MG63 (cell line): ENCODE results near the gene B3GNT8. TPM values are rescaled to one million over a fixed set of nuclear protein-coding genes. Genes with fewer than 3 reads are reported as not detected.
"Not testable (repeated sequence)": the region's sequence is repeated elsewhere in the genome, so short reads cannot be mapped to it uniquely, and the experiment has no call there.

ENCODE experiments used
- DNase-seq: peaks from one replicate; pipeline ENCODE4 v3.0.0-alpha.2; 2020
- H3K27me3 ChIP-seq: fragments of 250-450 bp; sonication (Bioruptor Pico); 2 replicates; pipeline ENCODE4 v1.5.1; 2020; ENCODE audit warnings: mild to moderate bottlenecking, moderate library complexity
- H3K36me3 ChIP-seq: fragments of 250-450 bp; sonication (Bioruptor Pico); 2 replicates; pipeline ENCODE4 v1.5.1; 2020; ENCODE audit warnings: mild to moderate bottlenecking, moderate library complexity
- H3K4me3 ChIP-seq: fragments of 250-450 bp; sonication (Bioruptor Pico); 2 replicates; pipeline ENCODE4 v1.5.1; 2020; ENCODE audit warnings: mild to moderate bottlenecking, moderate library complexity
- H3K9me3 ChIP-seq: fragments of 250-450 bp; sonication (Bioruptor Pico); 2 replicates; pipeline ENCODE4 v1.5.1; 2020; ENCODE audit warnings: mild to moderate bottlenecking, moderate library complexity
- total RNA-seq: library from RNA; depleted of rRNA; stranded (reverse); fragments of >200 nt; shearing (Covaris generic); gene quantifications from 2 replicates; pipeline ENCODE4 v1.2.3, GENCODE V29; 2014; ENCODE audit warnings: low replicate concordance

B3GNT8 gene
- total RNA-seq, 1 experiment from 2014 or later, result not detected

- no peak for DNase-seq
- Histone ChIP-seq H3K4me3 (no peak overlapping the region), H3K27me3 (no peaks in the 10 kb centered on the region), H3K36me3 (peaks cover 13% of the 10 kb centered on the region), H3K9me3 (no peaks in the 10 kb centered on the region)
Measured at GRCh38 chr19:41408256-41408655, 18.9 kb downstream of the B3GNT8 start.

- no peak overlapping the region for H3K4me3 ChIP-seq
- H3K27me3 ChIP-seq, result no peaks in the 10 kb centered on the region
- DNase-seq, result no peak
- no peaks in the 10 kb centered on the region for H3K9me3 ChIP-seq
- H3K36me3 ChIP-seq, result peaks cover 9% of the 10 kb centered on the region
Measured at GRCh38 chr19:41407271-41407670, 19.9 kb downstream of the B3GNT8 start.

GRCh38 chr19:41405776-41406175 lies 21.4 kb downstream of the B3GNT8 start:
- Histone ChIP-seq H3K27me3 (no peaks in the 10 kb centered on the region), H3K9me3 (no peaks in the 10 kb centered on the region), H3K4me3 (no peak overlapping the region), H3K36me3 (peaks cover 3% of the 10 kb centered on the region)
- no peak for DNase-seq

- no peaks in the 10 kb centered on the region; the same call in 1 of the 2 replicates for H3K36me3 ChIP-seq
- no peak for DNase-seq
- no peak overlapping the region for H3K4me3 ChIP-seq
- H3K27me3 ChIP-seq, result no peaks in the 10 kb centered on the region
- no peaks in the 10 kb centered on the region for H3K9me3 ChIP-seq
Measured at GRCh38 chr19:41403181-41403970, 23.8 kb downstream of the B3GNT8 start.

GRCh38 chr19:41402010-41402409 lies 25.2 kb downstream of the B3GNT8 start:
- no peak for DNase-seq
- Histone ChIP-seq H3K27me3 (no peaks in the 10 kb centered on the region), H3K4me3 (no peak overlapping the region), H3K9me3 (no peaks in the 10 kb centered on the region), H3K36me3 (no peaks in the 10 kb centered on the region; the same call in 1 of the 2 replicates)

GRCh38 chr19:41401483-41401882 lies 25.7 kb downstream of the B3GNT8 start:
- Histone ChIP-seq H3K36me3 (no peaks in the 10 kb centered on the region; the same call in 1 of the 2 replicates), H3K4me3 (no peak overlapping the region), H3K9me3 (no peaks in the 10 kb centered on the region), H3K27me3 (no peaks in the 10 kb centered on the region)
- no peak for DNase-seq

GRCh38 chr19:41399525-41399924 lies 27.6 kb downstream of the B3GNT8 start:
- no peak overlapping the region for H3K4me3 ChIP-seq
- H3K27me3 ChIP-seq, result no peaks in the 10 kb centered on the region
- H3K9me3 ChIP-seq, result no peaks in the 10 kb centered on the region
- DNase-seq, result no peak
- H3K36me3 ChIP-seq, result 0 out of 2 replicates have a peak, but pooled peaks cover 4% of the 10 kb centered on the region

GRCh38 chr19:41399091-41399490 lies 28.1 kb downstream of the B3GNT8 start:
- Histone ChIP-seq H3K36me3 (0 out of 2 replicates have a peak, but pooled peaks cover 4% of the 10 kb centered on the region), H3K9me3 (no peaks in the 10 kb centered on the region), H3K4me3 (peak overlapping the region; percentile 98), H3K27me3 (no peaks in the 10 kb centered on the region)
- no peak for DNase-seq

GRCh38 chr19:41398598-41398997 lies 28.6 kb downstream of the B3GNT8 start:
- H3K27me3 ChIP-seq, result no peaks in the 10 kb centered on the region
- H3K4me3 ChIP-seq, result peak overlapping the region; percentile 98
- no peak for DNase-seq
- H3K9me3 ChIP-seq, result no peaks in the 10 kb centered on the region
- H3K36me3 ChIP-seq, result 0 out of 2 replicates have a peak, but pooled peaks cover 4% of the 10 kb centered on the region

- Histone ChIP-seq H3K4me3 (peak overlapping the region; percentile 98), H3K9me3 (no peaks in the 10 kb centered on the region), H3K36me3 (peaks cover 4% of the 10 kb centered on the region; the same call in 1 of the 2 replicates), H3K27me3 (no peaks in the 10 kb centered on the region)
- no peak for DNase-seq
Measured at GRCh38 chr19:41398050-41398418, 29.1 kb downstream of the B3GNT8 start.

- no peaks in the 10 kb centered on the region for H3K27me3 ChIP-seq
- H3K36me3 ChIP-seq, result peaks cover 4% of the 10 kb centered on the region
- no peaks in the 10 kb centered on the region for H3K9me3 ChIP-seq
- peak; percentile 99 for DNase-seq
- H3K4me3 ChIP-seq, result peak within 1 kb of the TSS; percentile 98
Measured at GRCh38 chr19:41397086-41398049, 29.8 kb downstream of the B3GNT8 start, which contains the start of the genes BCKDHA and EXOSC5. BCKDHA (plus strand) TSS chr19:41397818; CDS start chr19:41397828, 10 bp downstream. EXOSC5 (minus strand) TSS chr19:41397359; CDS start chr19:41397328, 31 bp downstream.

GRCh38 chr19:41395355-41395754 lies 31.8 kb downstream of the B3GNT8 start:
- Histone ChIP-seq H3K27me3 (no peaks in the 10 kb centered on the region), H3K9me3 (no peaks in the 10 kb centered on the region), H3K4me3 (no peak overlapping the region), H3K36me3 (peaks cover 21% of the 10 kb centered on the region)
- no peak for DNase-seq

- H3K36me3 ChIP-seq, result peaks cover 36% of the 10 kb centered on the region
- H3K27me3 ChIP-seq, result no peaks in the 10 kb centered on the region
- no peaks in the 10 kb centered on the region for H3K9me3 ChIP-seq
- H3K4me3 ChIP-seq, result no peak overlapping the region
- DNase-seq, result no peak
Measured at GRCh38 chr19:41392775-41393174, 34.4 kb downstream of the B3GNT8 start.

GRCh38 chr19:41391618-41392017 lies 35.6 kb downstream of the B3GNT8 start:
- DNase-seq, result no peak
- H3K27me3 ChIP-seq, result no peaks in the 10 kb centered on the region
- H3K36me3 ChIP-seq, result peaks cover 39% of the 10 kb centered on the region
- H3K9me3 ChIP-seq, result no peaks in the 10 kb centered on the region
- no peak overlapping the region for H3K4me3 ChIP-seq

GRCh38 chr19:41386442-41386841 lies 40.7 kb downstream of the B3GNT8 start:
- Histone ChIP-seq H3K4me3 (no peak overlapping the region), H3K27me3 (no peaks in the 10 kb centered on the region), H3K36me3 (peaks cover 55% of the 10 kb centered on the region), H3K9me3 (no peaks in the 10 kb centered on the region)
- DNase-seq, result no peak

- peaks cover 46% of the 10 kb centered on the region for H3K36me3 ChIP-seq
- no peak for DNase-seq
- no peak overlapping the region for H3K4me3 ChIP-seq
- no peaks in the 10 kb centered on the region for H3K9me3 ChIP-seq
- no peaks in the 10 kb centered on the region for H3K27me3 ChIP-seq
Measured at GRCh38 chr19:41384351-41384750, 42.8 kb downstream of the B3GNT8 start.

GRCh38 chr19:41381536-41381935 lies 45.6 kb downstream of the B3GNT8 start:
- not testable (repeated sequence) for H3K4me3 ChIP-seq, H3K9me3 ChIP-seq, DNase-seq, H3K27me3 ChIP-seq
- peaks cover 32% of the 10 kb centered on the region for H3K36me3 ChIP-seq
